RWPE1 (cell line): ENCODE data around the gene BRPF3.

Source experiments
- CTCF ChIA-PET: fragments of 350-600 bp; sonication (Branson Sonifier 250); formaldehyde crosslinking; extraction: SDS; loops from one replicate; lab custom pipeline; 2021; lab: Yijun Ruan, JAX
- POLR2A ChIA-PET: fragments of 400-600 bp; formaldehyde crosslinking; extraction: SDS; loops from one replicate; lab custom pipeline; 2020; ENCODE audit warnings: antibody characterized with exemption; ENCODE audit not compliant: low non-redundant PET; lab: Yijun Ruan, JAX
- DNase-seq: peaks from one replicate; pipeline ENCODE4 v3.0.0; 2012; ENCODE audit warnings: low spot score
- H3K27ac ChIP-seq: fragments of 450-650 bp; 2 replicates; pipeline ENCODE4 v1.5.1; 2017
- TF ChIP-seq, protein P1 (sequence below): fragments of 450-650 bp; conservative IDR thresholded peaks from 2 replicates; pipeline ENCODE4 v1.5.1; 2017; ENCODE audit warnings: low read depth, mild to moderate bottlenecking

BRPF3 gene

DNA sequence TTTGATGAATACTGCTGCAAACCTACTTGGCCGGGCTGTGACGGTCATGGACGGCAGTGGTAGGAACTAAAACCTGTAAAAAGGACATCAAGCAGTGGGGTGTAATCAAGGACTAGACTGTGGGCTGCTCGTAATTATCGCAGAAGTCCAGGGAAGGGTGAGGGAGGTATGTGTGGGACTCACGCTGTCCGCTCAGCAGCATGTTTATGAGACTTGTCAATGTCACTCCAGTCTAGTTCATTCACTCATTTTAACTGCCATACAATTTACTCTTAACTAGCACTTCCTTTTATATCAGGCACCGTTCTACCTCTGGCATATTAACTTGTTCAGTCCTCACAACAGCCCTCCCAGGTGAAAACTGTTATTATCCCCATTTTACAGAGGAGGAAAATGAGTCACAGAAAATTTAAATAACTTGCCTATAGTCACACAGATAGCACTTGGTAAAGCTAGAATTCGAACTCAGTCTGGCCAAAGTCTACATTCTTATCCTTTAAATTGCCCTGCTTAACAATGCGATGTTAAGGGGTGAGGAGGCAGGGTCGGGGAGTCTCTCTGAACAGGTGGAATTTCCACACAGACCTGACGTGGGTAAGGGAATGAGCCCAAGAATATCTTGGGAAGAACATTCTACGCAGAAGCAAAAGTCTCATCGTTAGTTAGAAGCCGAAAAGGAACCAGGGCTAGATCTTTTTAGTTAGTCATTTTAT is 77.4 kb downstream of the BRPF3 start:
- POLR2A ChIA-PET: no interaction called here
- CTCF ChIA-PET: no interaction called here

DNA sequence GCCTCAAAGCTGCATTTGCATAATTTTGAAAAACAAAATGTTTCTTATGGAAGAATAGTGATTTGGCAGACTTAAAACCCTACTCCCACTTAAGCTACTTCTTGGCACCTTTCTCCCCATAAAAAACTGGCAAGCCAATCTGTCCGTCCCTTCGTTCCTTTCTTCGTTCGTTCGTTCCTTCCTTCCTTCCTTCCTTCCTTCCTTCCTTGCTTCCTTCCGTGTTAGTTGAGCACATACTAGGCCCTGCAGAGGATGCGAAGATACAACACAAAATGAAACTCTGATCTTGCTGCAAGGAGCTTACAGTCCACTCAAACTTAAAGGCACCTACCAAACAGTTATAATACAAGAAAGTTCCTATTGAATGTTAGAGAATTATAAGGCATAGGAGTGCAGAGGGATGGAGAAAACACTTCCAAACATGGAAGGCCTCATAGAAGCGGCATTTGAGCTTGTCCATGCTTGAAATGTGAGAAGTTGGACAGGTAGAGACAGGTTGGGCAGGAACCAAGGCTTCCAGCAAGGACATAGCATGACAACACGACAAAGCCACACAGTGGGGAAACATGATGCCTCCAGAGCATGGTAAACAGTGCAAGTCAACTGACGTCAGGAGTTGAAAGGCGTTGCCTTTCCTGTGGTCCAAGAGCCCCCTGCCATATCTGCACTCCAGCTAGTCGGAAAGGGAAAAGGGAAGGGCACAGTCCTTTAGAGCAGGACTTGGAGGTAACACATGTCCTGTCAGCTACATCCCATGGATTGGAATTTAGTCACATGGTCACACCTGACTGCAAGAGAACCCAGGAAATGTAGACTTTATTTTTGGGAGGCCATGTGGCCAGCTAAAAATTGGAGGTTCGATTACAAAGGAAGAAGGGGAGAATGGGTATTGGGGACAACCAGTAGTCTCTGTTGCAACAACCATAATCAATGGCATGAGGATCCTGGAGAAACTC is 80.3 kb downstream of the BRPF3 start:
- CTCF ChIA-PET: interaction anchor here (0.7 to 0.8 kb wide), 2 partner anchors 63 to 99 kb away, joined by 3 read pairs; no protein-coding TSS in a partner anchor
- POLR2A ChIA-PET: no interaction called here
- DNase-seq: no peak
- TF ChIP-seq, protein P1, sequence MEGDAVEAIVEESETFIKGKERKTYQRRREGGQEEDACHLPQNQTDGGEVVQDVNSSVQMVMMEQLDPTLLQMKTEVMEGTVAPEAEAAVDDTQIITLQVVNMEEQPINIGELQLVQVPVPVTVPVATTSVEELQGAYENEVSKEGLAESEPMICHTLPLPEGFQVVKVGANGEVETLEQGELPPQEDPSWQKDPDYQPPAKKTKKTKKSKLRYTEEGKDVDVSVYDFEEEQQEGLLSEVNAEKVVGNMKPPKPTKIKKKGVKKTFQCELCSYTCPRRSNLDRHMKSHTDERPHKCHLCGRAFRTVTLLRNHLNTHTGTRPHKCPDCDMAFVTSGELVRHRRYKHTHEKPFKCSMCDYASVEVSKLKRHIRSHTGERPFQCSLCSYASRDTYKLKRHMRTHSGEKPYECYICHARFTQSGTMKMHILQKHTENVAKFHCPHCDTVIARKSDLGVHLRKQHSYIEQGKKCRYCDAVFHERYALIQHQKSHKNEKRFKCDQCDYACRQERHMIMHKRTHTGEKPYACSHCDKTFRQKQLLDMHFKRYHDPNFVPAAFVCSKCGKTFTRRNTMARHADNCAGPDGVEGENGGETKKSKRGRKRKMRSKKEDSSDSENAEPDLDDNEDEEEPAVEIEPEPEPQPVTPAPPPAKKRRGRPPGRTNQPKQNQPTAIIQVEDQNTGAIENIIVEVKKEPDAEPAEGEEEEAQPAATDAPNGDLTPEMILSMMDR: no peak
- H3K27ac ChIP-seq: no peak overlapping the region

More for the DNA sequence above, 77.4 kb downstream of the BRPF3 start:
- no peak for DNase-seq
- TF ChIP-seq, protein P1: no peak
- no peak overlapping the region for H3K27ac ChIP-seq

GRCh38 chr6:36277946-36278470 is 81.5 kb downstream of the BRPF3 start:
- TF ChIP-seq, protein P1: no peak
- ChIA-PET CTCF (no interaction called here), POLR2A (no interaction called here)
- no peak for DNase-seq
- H3K27ac ChIP-seq: no peak overlapping the region

DNA sequence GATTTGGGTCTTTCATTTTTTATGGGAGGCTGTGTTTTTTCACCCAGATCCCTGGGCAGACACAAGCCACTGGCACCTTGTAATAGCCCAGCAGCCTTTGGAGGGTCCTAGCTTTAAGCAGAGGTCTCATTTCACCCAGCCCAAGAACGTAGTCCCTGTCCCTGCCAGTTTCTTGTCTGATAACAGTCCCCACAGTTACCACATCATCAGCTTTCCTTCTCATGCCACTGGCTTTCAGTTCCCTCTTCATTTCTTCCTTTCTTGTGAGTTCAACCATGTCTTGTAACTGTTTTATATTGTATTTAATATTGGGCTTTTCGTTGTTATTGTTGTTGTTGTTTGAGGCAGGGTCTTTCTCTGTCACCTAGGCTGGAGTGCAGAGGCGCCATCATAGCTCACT is 83.9 kb downstream of the BRPF3 start:
- no peak for DNase-seq

DNA sequence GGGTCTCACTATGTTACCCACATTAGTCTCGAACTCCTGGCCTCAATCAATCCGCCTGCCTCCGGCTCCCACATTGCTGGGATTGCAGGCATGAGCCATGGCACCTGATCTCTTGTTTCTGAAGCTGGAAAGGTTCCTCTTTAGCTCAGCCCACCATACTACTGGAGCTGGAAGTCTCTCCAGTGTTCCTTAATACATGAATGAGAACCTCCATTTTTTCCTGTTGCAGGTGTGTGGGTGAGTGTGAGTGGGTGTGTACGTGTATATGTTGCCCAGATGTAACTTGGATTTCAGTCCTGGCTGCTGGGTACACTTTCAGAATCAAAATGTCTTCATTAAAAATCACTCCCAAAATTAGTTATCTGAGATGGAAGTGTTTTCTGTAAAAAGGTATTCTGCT is 84.4 kb downstream of the BRPF3 start:
- CTCF ChIA-PET: no interaction called here
- TF ChIP-seq, protein P1: no peak
- POLR2A ChIA-PET: no interaction called here
- no peak overlapping the region for H3K27ac ChIP-seq
- no peak for DNase-seq

More for the DNA sequence above, 83.9 kb downstream of the BRPF3 start:
- TF ChIP-seq, protein P1: no peak
- H3K27ac ChIP-seq: no peak overlapping the region
- ChIA-PET POLR2A (no interaction called here), CTCF (interaction anchor here (0.6 kb wide), 1 partner anchor 154 kb away, joined by 3 read pairs; no protein-coding TSS in a partner anchor)
